CD4-positive, alpha-beta T cell (primary cell): ENCODE data around the gene HIGD1A. TPM values are rescaled to one million over a fixed set of nuclear protein-coding genes. Genes with fewer than 3 reads are reported as not detected.

Experiments used
- ATAC-seq: fragments of 200-7000 bp; cut with Tn5 transposase; one replicate; pipeline ENCODE4 v1.10.0; 2022; ENCODE audit warnings: mild to moderate bottlenecking; ENCODE audit not compliant: poor library complexity
- CTCF ChIA-PET: fragments of 350-600 bp; sonication (Branson Sonifier 250); formaldehyde crosslinking; loops from one replicate; lab custom pipeline; 2021; ENCODE audit warnings: antibody characterized with exemption, inconsistent platforms; lab: Charles Lee
- POLR2A ChIA-PET: fragments of 350-600 bp; sonication (Branson Sonifier 250); formaldehyde crosslinking; loops from one replicate; lab custom pipeline; 2021; ENCODE audit warnings: antibody characterized with exemption, inconsistent platforms; lab: Charles Lee
- DNase-seq, 14 experiments: peaks; one replicate each; pipeline ENCODE4 v3.0.0-alpha.2; 2013 to 2020; ENCODE audit warnings: mixed read lengths in 2 of 14
- H3K27ac ChIP-seq, 2 donors: one replicate each; pipeline versions ENCODE4 v1.5.1 to v1.7.0; 2013; ENCODE audit warnings: low read length in 2 of 2, low read depth in 1 of 2, mild to moderate bottlenecking in 1 of 2
- H3K27me3 ChIP-seq, 2 experiments: 1 replicate in 1 of 2; 2 replicates in 1 of 2; pipeline versions ENCODE4 v1.6.1 to v1.7.0; 2013; ENCODE audit warnings: low read length in 2 of 2, control low read depth in 1 of 2, mild to moderate bottlenecking in 1 of 2, moderate library complexity in 1 of 2; ENCODE audit not compliant: insufficient read depth in 2 of 2, control insufficient read depth in 1 of 2
- H3K36me3 ChIP-seq: one replicate; pipeline ENCODE4 v1.6.1; 2013; ENCODE audit warnings: low read length, control low read depth; ENCODE audit not compliant: insufficient read depth
- H3K4me1 ChIP-seq: one replicate; pipeline ENCODE4 v1.6.1; 2013; ENCODE audit warnings: low read length, control low read depth; ENCODE audit not compliant: insufficient read depth
- H3K4me3 ChIP-seq: one replicate; pipeline ENCODE4 v1.5.1; 2013; ENCODE audit warnings: mild to moderate bottlenecking, low read length, moderate library complexity
- H3K9me3 ChIP-seq, 2 experiments: 1 replicate in 1 of 2; 2 replicates in 1 of 2; pipeline versions ENCODE4 v1.6.1 to v1.7.0; 2013; ENCODE audit warnings: low read length in 2 of 2, mild to moderate bottlenecking in 2 of 2, control low read depth in 1 of 2, moderate library complexity in 1 of 2; ENCODE audit not compliant: control insufficient read depth in 1 of 2, insufficient read depth in 1 of 2
- H3K27ac Mint-ChIP-seq: one replicate; pipeline ENCODE4 v1.8.0; 2020; ENCODE audit warnings: mixed read lengths
- H3K27me3 Mint-ChIP-seq: one replicate; pipeline ENCODE4 v1.8.0; 2021; ENCODE audit warnings: mixed read lengths
- H3K36me3 Mint-ChIP-seq: one replicate; pipeline ENCODE4 v1.8.0; 2021; ENCODE audit warnings: low read depth, mixed read lengths
- H3K4me1 Mint-ChIP-seq: one replicate; pipeline ENCODE4 v1.8.0; 2021; ENCODE audit warnings: low read depth, mixed read lengths
- H3K4me3 Mint-ChIP-seq: one replicate; pipeline ENCODE4 v1.8.0; 2020; ENCODE audit warnings: mild to moderate bottlenecking, mixed read lengths
- H3K9me3 Mint-ChIP-seq: one replicate; pipeline ENCODE4 v1.8.0; 2020; ENCODE audit warnings: mixed read lengths
- intact Hi-C, 2 experiments: fragments of 100-400 bp; cut with DNase I in 1 of 2; cut with micrococcal nuclease in 1 of 2; formaldehyde crosslinking; loops; one replicate each; pipeline versions ENCODE4 v1.15.1 to v1.9.0; 2023 to 2025; cut with DNase I, micrococcal nuclease
- total RNA-seq, 174 experiments: library from RNA in 2 of 174; stranded (reverse) in 2 of 174; gene quantifications; one replicate each; pipeline ENCODE4 v1.2.3 and lab custom pipeline; 2021 to 2026
- TF ChIP-seq, protein P1 (sequence below): fragments of 200-600 bp; IDR thresholded peaks from one replicate; pipeline ENCODE4 v1.8.0; 2022; ENCODE audit warnings: antibody characterized with exemption, mild to moderate bottlenecking

HIGD1A gene
- total RNA-seq, 2 experiments from 2014 or later, result 9.3 to 11.3 TPM

DNA sequence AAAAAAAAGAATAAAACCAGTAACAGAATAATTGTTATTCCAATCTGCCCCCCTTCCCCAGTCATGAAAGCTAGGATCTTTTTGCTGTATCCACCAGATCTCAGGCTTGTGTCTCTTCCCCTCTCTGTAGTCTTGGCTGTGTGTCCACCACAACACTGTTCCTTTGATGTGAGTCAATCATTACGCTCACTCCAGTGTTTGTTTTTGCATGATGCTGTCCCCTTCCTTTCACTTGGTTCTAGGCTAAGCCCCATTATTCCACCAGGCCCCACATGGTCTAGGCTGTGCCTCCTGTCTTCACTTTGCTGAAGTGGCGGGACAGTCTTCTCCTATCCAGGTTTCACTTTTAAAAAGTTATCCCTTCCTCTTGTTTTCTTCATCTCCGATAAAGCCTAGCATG, 18.5 kb upstream of the HIGD1A start:
- H3K36me3 Mint-ChIP-seq, result no peaks in the 10 kb centered on the region
- H3K27ac ChIP-seq, result no peak overlapping the region
- H3K4me3 Mint-ChIP-seq, result no peak overlapping the region
- intact Hi-C loops, result no loop called here
- no peak overlapping the region for H3K4me3 ChIP-seq
- no peak for ATAC-seq
- peaks cover 3% of the 10 kb centered on the region for H3K27me3 Mint-ChIP-seq
- H3K4me1 ChIP-seq, result no peaks in the 10 kb centered on the region
- no peak overlapping the region for H3K27ac Mint-ChIP-seq
- ChIA-PET POLR2A (no interaction called here), CTCF (interaction anchor here (0.7 kb wide), 1 partner anchor 16 kb away, joined by 3 read pairs; no protein-coding TSS in a partner anchor)
- no peaks in the 10 kb centered on the region for H3K4me1 Mint-ChIP-seq
- H3K27me3 ChIP-seq, result peaks cover 3% of the 10 kb centered on the region in 2 experiments
- H3K9me3 Mint-ChIP-seq, result no peaks in the 10 kb centered on the region
- TF ChIP-seq, protein P1, sequence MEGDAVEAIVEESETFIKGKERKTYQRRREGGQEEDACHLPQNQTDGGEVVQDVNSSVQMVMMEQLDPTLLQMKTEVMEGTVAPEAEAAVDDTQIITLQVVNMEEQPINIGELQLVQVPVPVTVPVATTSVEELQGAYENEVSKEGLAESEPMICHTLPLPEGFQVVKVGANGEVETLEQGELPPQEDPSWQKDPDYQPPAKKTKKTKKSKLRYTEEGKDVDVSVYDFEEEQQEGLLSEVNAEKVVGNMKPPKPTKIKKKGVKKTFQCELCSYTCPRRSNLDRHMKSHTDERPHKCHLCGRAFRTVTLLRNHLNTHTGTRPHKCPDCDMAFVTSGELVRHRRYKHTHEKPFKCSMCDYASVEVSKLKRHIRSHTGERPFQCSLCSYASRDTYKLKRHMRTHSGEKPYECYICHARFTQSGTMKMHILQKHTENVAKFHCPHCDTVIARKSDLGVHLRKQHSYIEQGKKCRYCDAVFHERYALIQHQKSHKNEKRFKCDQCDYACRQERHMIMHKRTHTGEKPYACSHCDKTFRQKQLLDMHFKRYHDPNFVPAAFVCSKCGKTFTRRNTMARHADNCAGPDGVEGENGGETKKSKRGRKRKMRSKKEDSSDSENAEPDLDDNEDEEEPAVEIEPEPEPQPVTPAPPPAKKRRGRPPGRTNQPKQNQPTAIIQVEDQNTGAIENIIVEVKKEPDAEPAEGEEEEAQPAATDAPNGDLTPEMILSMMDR, result no peak
- H3K36me3 ChIP-seq, result no peaks in the 10 kb centered on the region
- DNase-seq, result no peak
- no peaks in the 10 kb centered on the region for H3K9me3 ChIP-seq

DNA sequence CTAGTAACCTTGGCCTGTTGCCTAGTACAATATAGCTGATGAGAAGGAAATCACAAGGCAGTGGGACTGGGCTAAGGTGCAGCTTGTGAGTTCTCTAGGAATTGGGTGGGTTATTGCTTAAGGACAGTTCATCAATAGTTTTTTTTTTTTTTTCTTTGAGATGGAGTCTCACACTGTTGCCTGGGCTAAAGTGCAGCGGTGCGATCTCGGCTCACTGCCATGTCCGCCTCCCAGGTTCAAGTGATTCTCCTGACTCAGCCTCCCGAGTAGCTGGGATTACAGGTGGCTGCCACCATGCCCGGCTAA, 16.4 kb upstream of the HIGD1A start:
- ATAC-seq (no peak), DNase-seq (no peak)
- no peaks in the 10 kb centered on the region for H3K36me3 ChIP-seq
- Mint-ChIP-seq H3K4me1 (no peaks in the 10 kb centered on the region), H3K27ac (no peak overlapping the region), H3K36me3 (no peaks in the 10 kb centered on the region), H3K4me3 (no peak overlapping the region), H3K9me3 (no peaks in the 10 kb centered on the region), H3K27me3 (no peaks in the 10 kb centered on the region)
- H3K27me3 ChIP-seq, result no peaks in the 10 kb centered on the region
- H3K9me3 ChIP-seq, result no peaks in the 10 kb centered on the region
- TF ChIP-seq, protein P1, result no peak
- H3K4me3 ChIP-seq, result no peak overlapping the region
- POLR2A ChIA-PET, result no interaction called here
- intact Hi-C loops, result no loop called here
- CTCF ChIA-PET, result interaction anchor here (2.1 kb wide), 1 partner anchor 10 kb away, joined by 7 read pairs; no protein-coding TSS in a partner anchor
- H3K27ac ChIP-seq, result no peak overlapping the region
- H3K4me1 ChIP-seq, result no peaks in the 10 kb centered on the region

DNA sequence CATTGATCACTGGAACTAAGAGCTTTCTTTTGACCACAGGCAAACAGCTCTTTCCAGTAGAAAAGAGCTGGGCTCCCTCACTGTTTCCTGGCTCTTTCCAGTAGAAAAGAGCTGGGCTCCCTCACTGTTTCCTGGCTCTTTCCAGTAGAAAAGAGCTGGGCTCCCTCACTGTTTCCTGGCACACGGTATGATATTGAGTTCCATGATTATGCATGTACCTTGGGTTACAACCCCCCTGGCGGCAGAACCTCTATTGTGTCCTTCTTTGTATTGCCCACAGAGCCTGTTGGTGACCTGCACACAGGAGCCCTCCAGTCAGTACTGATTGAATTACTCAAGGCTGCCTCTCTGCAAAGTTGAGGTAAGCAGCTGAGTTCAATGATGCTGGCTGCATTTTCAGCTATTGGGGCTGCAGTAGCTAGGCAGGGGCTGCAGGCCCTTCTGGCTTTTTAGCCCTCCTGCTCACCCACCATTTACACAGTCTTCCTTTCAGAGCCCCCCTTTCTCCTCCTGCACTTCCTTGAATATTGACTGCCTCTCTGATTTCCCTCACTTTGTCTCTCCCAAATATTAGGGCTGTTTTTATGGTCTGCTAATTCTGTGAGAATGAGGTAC, 15.2 kb upstream of the HIGD1A start:
- CTCF ChIA-PET, result interaction anchor here (1.2 kb wide), 1 partner anchor 12 kb away, joined by 3 read pairs; no protein-coding TSS in a partner anchor

More for the DNA sequence above, 15.2 kb upstream of the HIGD1A start:
- intact Hi-C loops, result no loop called here
- H3K4me1 Mint-ChIP-seq, result no peaks in the 10 kb centered on the region
- Histone ChIP-seq H3K27me3 (no peaks in the 10 kb centered on the region), H3K4me1 (no peaks in the 10 kb centered on the region), H3K4me3 (no peak overlapping the region), H3K36me3 (no peaks in the 10 kb centered on the region), H3K9me3 (no peaks in the 10 kb centered on the region), H3K27ac (no peak overlapping the region)
- no peak for ATAC-seq
- no peaks in the 10 kb centered on the region for H3K9me3 Mint-ChIP-seq
- H3K27ac Mint-ChIP-seq, result no peak overlapping the region
- no peak for DNase-seq
- H3K27me3 Mint-ChIP-seq, result no peaks in the 10 kb centered on the region
- H3K36me3 Mint-ChIP-seq, result no peaks in the 10 kb centered on the region
- TF ChIP-seq, protein P1, result no peak
- POLR2A ChIA-PET, result no interaction called here
- H3K4me3 Mint-ChIP-seq, result no peak overlapping the region
